Measurements from ENCODE around the gene CHCT1.
"Not testable (repeated sequence)": the region's sequence is repeated elsewhere in the genome, so short reads cannot be mapped to it uniquely, and the experiment has no call there.

Gene CHCT1

DNA sequence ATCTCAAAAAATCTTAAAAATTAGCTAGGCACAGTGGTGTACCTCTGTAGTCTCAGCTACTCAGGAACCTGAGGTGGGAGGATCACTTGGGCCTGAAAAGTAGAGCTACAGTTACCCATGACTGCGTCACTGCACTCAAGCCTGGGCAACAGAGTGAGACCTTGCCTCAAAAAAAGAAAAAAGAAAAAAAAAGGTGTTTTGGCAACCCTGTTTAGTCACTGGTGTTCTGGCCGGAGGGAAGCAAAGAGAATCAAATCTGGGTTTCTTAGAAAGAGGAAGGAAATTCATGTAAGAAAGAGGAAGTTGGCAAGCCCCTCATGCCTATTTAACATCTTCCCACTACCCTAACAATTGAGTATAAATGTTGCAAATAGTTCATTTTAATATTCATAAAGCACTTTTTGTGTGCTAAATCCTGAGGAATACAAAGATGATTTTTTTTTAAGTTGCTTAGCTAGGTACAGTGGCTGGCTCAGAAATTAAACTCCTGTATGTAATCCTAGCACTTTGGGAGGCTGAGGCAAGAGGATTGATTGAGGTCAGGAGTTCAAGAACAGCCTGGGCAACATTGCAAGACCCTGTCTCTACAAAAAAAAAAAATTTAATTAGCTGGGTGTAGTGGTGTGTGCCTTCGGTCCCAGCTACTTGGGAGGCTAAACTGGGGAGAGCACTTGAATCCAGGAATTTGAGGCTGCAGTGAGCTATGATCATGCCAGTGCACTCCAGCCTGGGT is 23.9 kb upstream of the CHCT1 start:
- no peak for DNase-seq (ENCODE audit: low spot score)

GRCh38 chr17:60401819-60402218 is 20.5 kb upstream of the CHCT1 start:
- DNase-seq (ENCODE audit: low spot score) = no peak

- no peak for DNase-seq (ENCODE audit: low spot score)
Observed at GRCh38 chr17:60403523-60403810, 18.8 kb upstream of the CHCT1 start.

GRCh38 chr17:60403962-60404361 is 18.3 kb upstream of the CHCT1 start:
- no peak for DNase-seq (ENCODE audit: low spot score)

GRCh38 chr17:60406887-60407286 is 15.4 kb upstream of the CHCT1 start:
- DNase-seq (ENCODE audit: low spot score) = no peak

DNA sequence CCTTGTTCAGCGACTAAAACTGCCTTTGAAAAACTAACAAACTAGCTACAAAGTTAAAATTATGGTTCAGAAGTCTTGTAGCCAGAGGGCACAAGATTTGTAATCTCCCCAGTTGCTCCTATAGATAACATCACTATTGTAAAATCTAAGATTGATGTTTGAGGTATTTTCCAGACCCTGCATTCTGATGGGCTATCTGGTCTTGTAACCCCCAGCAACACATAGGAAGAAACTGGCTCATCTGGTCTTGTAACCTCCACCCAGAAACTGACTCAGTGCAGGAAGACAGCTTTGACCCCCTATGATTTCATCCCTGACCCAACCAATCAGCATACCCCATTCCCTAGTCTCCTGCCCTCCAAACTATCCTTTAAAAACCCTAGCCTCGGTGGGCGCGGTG is 12.3 kb upstream of the CHCT1 start:
- no peak for DNase-seq (ENCODE audit: low spot score)

- no peak for DNase-seq (ENCODE audit: low spot score)
Observed at GRCh38 chr17:60412701-60413100, 9.6 kb upstream of the CHCT1 start.

GRCh38 chr17:60415146-60415545 is 7.1 kb upstream of the CHCT1 start:
- DNase-seq (ENCODE audit: low spot score) = no peak

DNA sequence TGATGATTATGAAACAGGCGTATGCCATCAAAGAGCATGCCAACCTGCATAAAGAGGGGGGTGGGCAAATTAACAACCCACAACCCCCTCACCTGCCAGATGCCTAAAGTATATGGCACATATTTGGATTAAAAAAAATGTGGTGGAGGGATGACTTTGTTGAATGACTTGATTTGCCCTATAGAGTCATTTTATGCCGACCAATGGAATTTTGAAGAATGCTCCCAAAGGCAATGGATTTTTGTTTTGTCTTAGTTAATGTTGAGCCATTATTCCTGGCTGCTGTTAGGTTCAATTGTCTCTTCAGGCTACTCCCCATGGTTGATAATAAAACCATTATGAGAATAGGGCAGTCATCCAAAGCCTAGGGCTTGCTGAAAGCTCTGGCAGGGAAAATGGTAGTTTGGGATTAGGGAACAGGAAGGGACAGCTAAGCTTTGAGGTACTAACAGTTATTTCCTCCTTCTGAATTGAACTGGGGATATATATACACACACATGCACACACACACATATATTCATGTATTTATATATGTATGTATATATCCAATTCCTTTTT is 5.8 kb upstream of the CHCT1 start:
- no peak for DNase-seq (ENCODE audit: low spot score)

DNA sequence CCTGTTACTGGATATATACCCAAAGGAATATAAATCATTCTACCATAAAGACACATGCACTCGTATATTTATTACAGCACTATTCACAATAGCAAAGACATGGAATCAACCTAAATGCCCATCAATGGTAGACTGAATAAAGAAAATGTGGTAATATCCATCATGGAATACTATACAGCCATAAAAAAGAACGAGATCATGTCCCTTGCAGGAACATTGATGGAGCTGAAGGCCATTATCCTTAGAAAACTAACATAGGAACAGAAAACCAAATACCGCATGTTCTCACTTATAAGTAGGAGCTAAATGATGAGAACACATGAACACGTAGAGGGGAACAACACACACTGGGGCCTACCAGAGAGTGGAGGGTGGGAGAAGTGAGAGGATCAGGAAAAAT is 3.3 kb upstream of the CHCT1 start:
- not testable (repeated sequence) for DNase-seq (ENCODE audit: low spot score)

DNA sequence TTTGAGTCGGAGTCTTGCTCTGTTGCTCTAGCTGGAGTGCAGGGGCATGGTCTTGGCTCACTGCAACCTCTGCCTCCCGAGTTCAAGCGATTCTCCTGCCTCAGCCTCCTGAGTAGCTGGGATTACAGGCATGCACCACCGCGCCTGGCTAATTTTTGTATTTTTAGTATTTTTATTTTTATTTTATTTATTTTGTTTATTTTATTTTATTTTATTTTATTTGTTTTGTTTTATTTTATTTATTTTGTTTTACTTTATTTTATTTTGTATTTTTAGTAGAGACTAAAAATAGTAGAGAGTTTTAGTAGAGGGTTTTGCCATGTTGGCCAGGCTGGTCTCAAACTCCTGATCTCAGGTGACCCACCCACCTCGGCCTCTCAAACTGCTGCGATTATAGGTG is 2.4 kb upstream of the CHCT1 start:
- DNase-seq (ENCODE audit: low spot score) = not testable (repeated sequence)

DNA sequence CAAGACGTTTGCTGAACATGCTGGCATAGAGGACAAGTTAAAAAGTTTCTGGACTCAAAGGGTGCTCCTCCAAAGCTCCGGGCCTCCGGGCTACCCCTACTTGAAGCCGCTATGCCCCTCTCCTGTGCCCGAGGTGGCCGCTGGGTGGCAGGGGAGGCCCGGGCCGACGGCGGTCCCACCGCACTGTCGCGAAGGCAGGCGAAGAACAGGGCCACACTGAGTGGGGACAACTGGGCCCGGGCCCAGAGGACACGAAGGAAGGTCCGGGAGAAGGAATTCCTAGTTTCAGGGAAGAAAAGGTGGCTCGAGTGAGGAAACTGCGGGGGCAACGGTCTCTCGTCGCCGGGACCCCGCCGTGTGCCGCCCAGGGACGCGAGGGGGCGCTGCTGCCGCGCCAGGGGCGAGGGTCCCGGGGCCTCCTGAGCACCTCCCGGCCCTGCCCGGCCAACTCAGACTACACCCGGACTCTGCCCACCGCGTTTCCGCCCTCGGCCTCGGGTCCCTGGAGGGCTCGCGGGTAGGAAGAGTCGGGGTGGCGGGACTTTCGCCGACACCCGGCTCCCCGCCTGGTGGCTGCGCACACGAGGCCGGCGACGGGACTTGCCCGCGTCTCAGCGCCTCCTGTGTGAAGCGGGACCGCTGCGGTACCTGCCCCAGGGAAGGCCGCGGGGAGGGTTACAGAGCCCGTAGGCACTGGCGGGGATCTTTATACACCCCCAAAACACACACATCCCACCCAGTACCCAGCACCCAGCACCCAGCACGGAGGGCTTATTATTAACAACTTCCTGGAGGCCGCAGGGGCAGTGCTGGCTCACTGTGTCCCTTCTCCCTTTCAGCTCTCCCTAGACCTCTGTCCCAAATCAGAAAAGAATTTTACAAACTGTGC is 772 bp upstream of the CHCT1 start:
- DNase-seq (ENCODE audit: low spot score) = peak; percentile 83

DNA sequence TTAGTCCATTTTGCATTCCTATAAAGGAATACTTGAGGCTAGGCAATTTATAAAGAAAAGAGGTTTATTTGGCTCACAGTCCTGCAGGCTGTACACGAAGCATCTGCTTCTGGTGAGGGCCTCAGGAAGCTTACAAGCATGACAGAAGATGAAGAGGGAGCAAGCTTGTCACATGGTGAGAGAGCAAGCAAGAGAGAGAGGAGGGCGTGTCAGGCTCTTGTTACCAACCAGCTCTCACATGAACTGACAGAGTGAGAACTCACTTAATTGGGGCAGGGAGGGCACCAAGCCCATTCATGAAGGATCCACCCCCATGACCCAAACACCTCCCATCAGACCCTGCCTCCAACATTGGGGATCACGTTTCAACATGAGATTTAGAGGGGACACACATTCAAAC is 1.6 kb downstream of the CHCT1 start:
- no peak for DNase-seq (ENCODE audit: low spot score)

GRCh38 chr17:60425626-60426025 is 3.3 kb downstream of the CHCT1 start:
- no peak for DNase-seq (ENCODE audit: low spot score)

GRCh38 chr17:60426596-60426995 is 4.3 kb downstream of the CHCT1 start:
- no peak for DNase-seq (ENCODE audit: low spot score)

DNA sequence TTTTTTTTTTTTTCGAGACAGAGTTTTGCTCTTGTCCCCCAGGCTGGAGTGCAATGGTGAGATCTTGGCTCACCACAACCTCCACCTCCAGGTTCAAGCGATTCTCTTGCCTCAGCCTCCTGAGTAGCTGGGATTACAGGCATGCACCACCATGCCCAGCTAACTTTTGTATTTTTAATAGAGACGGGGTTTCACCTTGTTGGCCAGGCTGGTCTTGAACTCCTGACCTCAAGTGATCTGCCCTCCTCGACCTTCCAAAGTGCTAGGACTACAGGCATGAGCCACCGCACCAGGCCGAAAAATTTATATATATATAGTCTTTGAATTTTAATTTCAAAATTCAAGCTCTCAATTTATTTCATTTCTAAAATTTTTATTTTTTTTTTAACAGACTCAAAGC is 6.2 kb downstream of the CHCT1 start:
- not testable (repeated sequence) for DNase-seq (ENCODE audit: low spot score)

DNA sequence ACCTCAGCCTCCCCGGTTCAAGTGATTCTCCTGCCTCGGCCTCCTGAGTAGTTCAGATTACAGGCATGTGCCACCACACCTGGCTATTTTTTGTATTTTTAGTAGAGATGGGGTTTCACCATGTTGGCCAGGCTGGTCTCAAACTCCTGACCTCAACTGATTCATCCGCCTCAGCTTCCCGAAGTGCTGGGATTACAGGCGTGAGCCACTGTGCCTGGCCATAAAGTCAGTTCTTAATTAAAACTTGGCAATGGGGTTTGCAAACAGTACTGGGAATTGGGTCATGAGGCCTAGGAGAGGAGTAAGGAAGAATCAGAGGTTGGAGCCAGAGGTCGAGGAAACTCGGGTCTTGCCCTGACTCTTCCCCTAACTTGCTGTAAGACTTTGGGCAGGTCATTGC is 8.3 kb downstream of the CHCT1 start:
- DNase-seq (ENCODE audit: low spot score) = not testable (repeated sequence)

GRCh38 chr17:60433021-60433997 is 11.0 kb downstream of the CHCT1 start:
- DNase-seq (ENCODE audit: low spot score) = not testable (repeated sequence)

DNA sequence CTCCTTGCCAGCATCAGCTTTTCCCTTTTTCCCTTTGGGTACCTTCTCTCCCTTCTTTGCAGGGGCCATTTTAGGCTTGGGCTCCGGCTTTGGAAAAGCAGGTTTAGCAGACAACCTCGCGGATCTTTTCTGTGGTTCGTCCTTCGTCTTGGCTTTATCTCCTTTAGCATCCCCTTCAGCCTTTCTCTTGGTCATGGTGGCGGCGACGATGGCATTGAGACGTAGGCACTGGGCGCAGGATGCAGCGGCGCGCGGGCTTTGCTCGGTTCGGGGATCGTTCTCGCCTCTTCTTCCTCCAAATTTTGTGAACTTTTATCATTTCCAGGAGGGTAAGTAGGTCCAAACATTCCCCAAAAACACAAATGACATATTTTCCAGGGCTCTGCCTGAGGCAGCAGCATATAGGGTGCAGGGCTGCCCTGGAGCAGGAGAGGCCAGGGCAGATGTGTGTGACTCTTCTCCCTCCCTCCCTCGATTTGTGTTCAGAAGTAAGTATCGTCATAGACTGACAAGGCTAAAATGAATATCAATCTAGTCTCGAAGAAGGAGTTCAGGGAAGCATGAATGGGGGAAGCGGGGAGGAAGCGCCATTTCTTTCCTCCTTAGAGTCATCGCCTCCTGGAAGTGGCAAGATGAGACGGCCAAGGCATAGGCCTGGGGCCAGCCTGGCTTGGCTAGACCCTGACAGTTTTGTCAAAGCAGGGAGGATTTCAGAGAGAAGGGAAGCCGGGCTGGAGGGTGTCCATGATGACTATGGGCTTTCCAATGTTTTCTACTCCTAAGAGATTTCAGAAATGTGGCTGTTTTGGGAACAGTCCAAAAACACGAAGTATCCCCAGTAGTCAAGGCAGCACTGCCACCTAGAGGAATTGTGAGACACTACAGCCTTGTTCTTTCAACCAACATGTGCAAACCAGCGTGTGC is 13.2 kb downstream of the CHCT1 start:
- DNase-seq (ENCODE audit: low spot score) = peak; percentile 79

- DNase-seq (ENCODE audit: low spot score) = no peak
Observed at GRCh38 chr17:60436676-60437075, 14.4 kb downstream of the CHCT1 start.

DNA sequence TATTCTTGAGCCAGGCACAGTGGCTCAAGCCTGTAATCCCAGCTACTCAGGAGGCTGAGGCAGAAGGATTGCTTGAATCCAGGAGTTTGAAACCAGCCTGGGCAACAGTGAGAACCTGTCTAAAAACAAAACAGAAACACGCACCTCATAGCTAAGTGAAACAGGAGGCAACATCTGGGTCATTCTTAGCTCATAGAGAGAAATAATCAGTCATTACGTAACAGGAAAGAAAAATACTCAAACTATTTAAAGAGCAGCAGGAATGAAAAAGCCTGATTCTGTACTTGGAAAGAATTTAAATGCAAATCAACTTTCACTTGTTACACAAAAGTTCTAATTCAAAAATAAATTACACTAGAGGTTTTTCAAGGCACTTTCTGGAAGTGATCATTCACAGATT is 17.2 kb downstream of the CHCT1 start:
- peak; percentile 45 for DNase-seq (ENCODE audit: low spot score)
